GM12801 (cell line): ENCODE results near the gene ULK4.

Source experiments
- CTCF ChIP-seq: IDR thresholded peaks from one replicate; pipeline ENCODE4 v1.5.1; 2011; ENCODE audit warnings: control low read depth; ENCODE audit not compliant: insufficient read length; ENCODE audit errors: extremely low read depth

ULK4 gene

DNA sequence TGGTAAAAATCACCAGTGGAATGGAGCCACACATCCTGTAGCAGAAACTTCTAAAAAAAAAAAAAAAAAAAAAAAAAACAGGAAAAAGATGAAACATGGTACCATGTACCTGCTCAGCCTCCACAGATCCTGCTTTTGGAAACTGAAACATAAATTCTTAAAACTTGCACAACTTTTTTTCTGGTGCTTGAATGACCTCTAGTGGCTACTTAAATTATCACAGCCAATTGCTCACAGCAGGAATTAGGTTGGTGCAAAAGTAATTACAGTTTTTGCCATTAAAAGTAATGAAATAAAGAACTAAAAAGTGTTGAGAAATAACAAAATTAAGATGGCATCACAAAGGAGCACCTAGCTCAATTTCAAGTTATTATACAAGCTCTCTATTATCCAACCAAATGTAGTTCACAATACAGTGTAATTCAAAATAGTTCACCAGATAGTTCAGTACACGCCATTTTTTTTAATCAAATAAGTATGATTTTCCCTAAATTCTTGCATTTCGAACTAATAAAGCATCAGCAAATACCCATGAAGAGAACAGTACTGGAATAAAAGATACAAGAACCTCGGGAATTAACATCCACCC is 80.6 kb downstream of the ULK4 start:
- no peak for TF ChIP-seq CTCF

DNA sequence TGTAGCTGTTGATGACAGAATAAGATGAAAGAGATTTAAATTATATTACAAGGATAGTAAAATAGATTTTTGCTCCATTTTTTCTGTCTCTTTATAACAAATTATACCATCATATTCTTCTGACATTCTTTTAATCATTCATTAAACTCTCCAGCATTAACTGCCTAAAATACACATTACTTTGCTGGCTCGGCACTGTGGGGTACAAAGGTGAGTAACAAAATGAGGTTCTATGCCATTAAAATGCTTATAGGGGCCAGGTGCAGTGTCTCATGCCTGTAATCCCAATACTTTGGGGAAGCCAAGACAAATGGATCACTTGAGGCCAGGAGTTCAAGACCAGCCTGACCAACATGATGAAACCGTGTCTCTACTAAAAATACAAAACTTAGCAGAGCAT is 81.5 kb downstream of the ULK4 start:
- TF ChIP-seq CTCF: no peak

- no peak for TF ChIP-seq CTCF
Measured at GRCh38 chr3:41874022-41874421, 87.9 kb downstream of the ULK4 start.

DNA sequence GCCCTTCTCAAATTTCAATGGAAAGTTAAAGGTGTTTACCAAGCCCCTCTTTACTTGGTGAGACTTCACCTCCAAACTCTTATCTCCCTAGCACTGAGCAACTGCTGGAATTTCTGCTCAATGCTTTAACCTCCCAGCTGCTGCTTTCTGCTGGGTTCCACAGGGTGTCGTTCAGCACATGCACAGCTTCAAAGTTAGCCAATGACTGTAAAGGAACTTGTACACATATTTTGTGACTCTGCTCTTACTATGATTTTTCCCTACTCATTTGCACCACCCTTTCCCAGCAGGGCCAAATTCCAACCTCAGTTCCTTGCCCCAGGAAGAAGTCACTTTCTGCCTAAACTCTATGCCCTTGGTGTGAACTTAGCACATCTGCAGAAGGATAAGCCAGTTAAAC is 89.7 kb downstream of the ULK4 start:
- TF ChIP-seq CTCF: no peak

DNA sequence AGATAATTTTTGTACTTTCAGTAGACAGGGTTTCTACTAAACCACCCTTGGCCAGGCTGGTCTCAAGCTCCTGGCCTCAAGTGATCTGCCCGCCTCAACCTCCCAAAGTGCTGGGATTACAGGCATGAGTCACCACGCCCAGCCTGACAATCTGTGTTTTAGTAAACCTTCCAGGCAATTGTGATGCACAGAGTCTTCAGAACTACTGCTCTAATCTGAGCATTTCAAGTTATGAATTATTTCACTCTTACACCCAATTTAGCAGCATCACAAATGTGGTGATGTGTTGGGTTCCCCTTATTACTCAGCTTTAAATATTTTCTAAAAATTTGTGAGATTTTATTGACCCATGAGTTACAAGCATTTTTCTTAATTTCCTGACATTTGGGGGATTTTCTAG is 94.4 kb downstream of the ULK4 start:
- no peak for TF ChIP-seq CTCF

GRCh38 chr3:41866298-41866697 is 95.6 kb downstream of the ULK4 start:
- TF ChIP-seq CTCF: no peak

DNA sequence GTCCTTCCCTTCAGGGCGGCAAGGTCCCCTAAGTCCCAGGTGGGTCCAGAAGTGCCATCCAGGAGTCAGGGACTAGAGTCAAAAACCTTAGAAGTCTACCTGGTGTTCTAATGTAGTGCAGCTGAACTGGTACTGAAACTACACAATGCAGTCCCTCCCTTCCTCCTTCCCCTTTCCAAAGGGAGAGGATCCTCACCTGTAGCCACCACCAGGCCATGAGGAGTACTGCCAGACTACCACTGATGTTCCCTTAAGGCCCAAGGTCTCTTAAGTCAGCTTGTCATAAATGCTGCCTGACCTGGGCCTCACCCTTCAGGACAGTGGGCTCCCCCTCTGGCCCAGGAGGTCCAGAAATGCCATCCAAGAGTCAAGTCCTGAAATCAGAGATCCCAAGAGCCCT is 98.9 kb downstream of the ULK4 start:
- TF ChIP-seq CTCF: no peak

DNA sequence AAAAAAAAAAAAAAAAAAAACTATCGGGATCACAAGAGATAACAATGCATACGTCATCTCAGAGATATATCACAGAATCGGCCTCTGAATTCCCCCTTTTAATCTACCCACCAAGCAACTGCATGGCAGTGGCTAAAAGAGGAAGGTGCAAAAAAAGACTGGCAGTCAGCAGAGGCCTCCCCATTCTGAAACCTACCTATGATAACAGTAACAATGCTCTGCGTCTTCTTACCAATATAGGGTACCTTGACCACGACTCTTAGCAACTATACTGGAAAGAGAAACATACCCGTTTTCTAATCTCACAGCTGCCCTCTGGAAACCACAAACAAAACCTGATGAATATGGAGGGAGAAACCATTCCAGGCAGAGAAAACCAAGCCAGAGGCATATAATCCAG is 106.9 kb downstream of the ULK4 start:
- no peak for TF ChIP-seq CTCF
